Psoas muscle (tissue), 8 donors: ENCODE measurements around the gene EGLN2. TPM values are rescaled to one million over a fixed set of nuclear protein-coding genes. Genes with fewer than 3 reads are reported as not detected.

Source experiments
- ATAC-seq, 4 donors: fragments of 200-7000 bp; cut with Tn5 transposase; one replicate each; pipeline ENCODE4 v1.9.1; 2020; ENCODE audit warnings: moderate library complexity in 3 of 4, mild to moderate bottlenecking in 2 of 4
- DNase-seq, 2 donors: peaks; one replicate each; pipeline ENCODE4 v3.0.0-alpha.2; 2020
- H3K27ac ChIP-seq: fragments of 200-600 bp; one replicate; pipeline ENCODE4 v1.8.0; 2022
- H3K27me3 ChIP-seq, 3 donors: fragments of 200-600 bp in 1 of 3; one replicate each; pipeline versions ENCODE4 v1.6.1 to v1.8.0; 2013 to 2022; ENCODE audit warnings: low read length in 2 of 3, mild to moderate bottlenecking in 2 of 3, moderate library complexity in 1 of 3; ENCODE audit not compliant: insufficient read depth in 3 of 3
- H3K36me3 ChIP-seq, 2 donors: fragments of 200-600 bp in 1 of 2; one replicate each; pipeline versions ENCODE4 v1.6.1 to v1.8.0; 2013 to 2022; ENCODE audit warnings: low read depth in 1 of 2, mild to moderate bottlenecking in 1 of 2, moderate library complexity in 1 of 2; ENCODE audit not compliant: insufficient read depth in 1 of 2
- H3K4me1 ChIP-seq: fragments of 200-600 bp; one replicate; pipeline ENCODE4 v1.8.0; 2022
- H3K4me3 ChIP-seq: fragments of 200-600 bp; one replicate; pipeline ENCODE4 v1.8.0; 2022; ENCODE audit warnings: mild to moderate bottlenecking
- H3K9me3 ChIP-seq: fragments of 200-600 bp; one replicate; pipeline ENCODE4 v1.8.0; 2022
- CTCF ChIP-seq: fragments of 200-600 bp; IDR thresholded peaks from one replicate; pipeline ENCODE4 v1.8.0; 2022; ENCODE audit warnings: antibody characterized with exemption
- WGBS, 3 donors: extraction: QIAGEN DNeasy Blood & Tissue Kit; methylation state at CpG; one replicate each; pipeline versions ENCODE4 v1.1.6 to v1.1.7; 2013; 5-methylcytosine and 5-hydroxymethylcytosine counted together
- intact Hi-C, 2 donors: fragments of 100-400 bp; cut with DNase I; formaldehyde crosslinking; loops; one replicate each; pipeline versions ENCODE4 v1.11.0 to v1.14.2; 2022
- polyA plus RNA-seq, 3 donors: library from polyadenylated mRNA; stranded (reverse); fragments of 200-250 nt; gene quantifications; one replicate each; pipeline ENCODE4 v1.2.3, GENCODE V29; 2013
- total RNA-seq, 4 donors: library from RNA; stranded (reverse); fragmentation: NEBNext Ultra II Directional in 2 of 4; extraction: Animal tissue kit (Norgen Biotek cat#: 25700) in 2 of 4; gene quantifications; one replicate each; pipeline versions ENCODE4 v1.2.1 to v1.2.4, GENCODE V29; 2021 to 2023
- donor health status: healthy with polysubstance abuse.
- donor health status: DM: no; HTN: no; CAD: no; lungs with moderate emphysema.
- donor health status: Bipolar disorder and iron deficiency.
- donor health status: healthy.
- donor health status: DM: yes; HTN: yes; CAD: no.
- donor health status: DM: no; HTN: no; CAD: no.
- donor health status: DM: no; HTN: no; CAD: no.
- donor health status: DM: yes; HTN: yes; CAD: no.

The EGLN2 gene
- total and polyA plus RNA-seq, 7 donors = 34.9 to 67.6 (median 42.9) TPM

GRCh38 chr19:40756502-40757110 is 42.4 kb upstream of the EGLN2 start:
- 76 to 83% (median 79%) methylated on average over 11 of the region's 11 CpGs for WGBS, 3 donors
- intact Hi-C loops = no loop called here
- Histone ChIP-seq H3K4me3 (no peak overlapping the region), H3K4me1 (peaks cover 15% of the 10 kb centered on the region), H3K27me3 (no peaks in the 10 kb centered on the region), H3K27ac (no peak overlapping the region), H3K36me3 (peaks cover 0 to 70% of the 10 kb centered on the region in 2 donors), H3K9me3 (no peaks in the 10 kb centered on the region)
- DNase-seq (no peak), ATAC-seq (no peak)
- no peak for TF ChIP-seq CTCF

- peaks cover 3% of the 10 kb centered on the region for H3K4me1 ChIP-seq
- ATAC-seq (no peak), DNase-seq (no peak)
- TF ChIP-seq CTCF = no peak
- no peaks in the 10 kb centered on the region for H3K27me3 ChIP-seq
- 96 to 98% (median 98%) methylated on average over 3 of the region's 3 CpGs for WGBS, 3 donors
- intact Hi-C loops = no loop called here
- no peaks in the 10 kb centered on the region for H3K9me3 ChIP-seq
- no peak overlapping the region for H3K4me3 ChIP-seq
- H3K27ac ChIP-seq = no peak overlapping the region
- peaks cover 5 to 89% of the 10 kb centered on the region in 2 donors for H3K36me3 ChIP-seq
These were observed 40.5 kb upstream of the EGLN2 start for GRCh38 chr19:40758491-40758890.

GRCh38 chr19:40759352-40759751 is 39.6 kb upstream of the EGLN2 start:
- no peak overlapping the region for H3K4me3 ChIP-seq
- H3K9me3 ChIP-seq = no peaks in the 10 kb centered on the region
- TF ChIP-seq CTCF = no peak
- DNase-seq (no peak), ATAC-seq (no peak)
- no peaks in the 10 kb centered on the region for H3K27me3 ChIP-seq
- H3K4me1 ChIP-seq = no peaks in the 10 kb centered on the region
- intact Hi-C loops = no loop called here
- H3K27ac ChIP-seq = no peak overlapping the region
- 82 to 92% (median 87%) methylated on average over 10 to 13 of the region's 13 CpGs for WGBS, 3 donors
- peaks cover 5 to 93% of the 10 kb centered on the region in 2 donors for H3K36me3 ChIP-seq

DNA sequence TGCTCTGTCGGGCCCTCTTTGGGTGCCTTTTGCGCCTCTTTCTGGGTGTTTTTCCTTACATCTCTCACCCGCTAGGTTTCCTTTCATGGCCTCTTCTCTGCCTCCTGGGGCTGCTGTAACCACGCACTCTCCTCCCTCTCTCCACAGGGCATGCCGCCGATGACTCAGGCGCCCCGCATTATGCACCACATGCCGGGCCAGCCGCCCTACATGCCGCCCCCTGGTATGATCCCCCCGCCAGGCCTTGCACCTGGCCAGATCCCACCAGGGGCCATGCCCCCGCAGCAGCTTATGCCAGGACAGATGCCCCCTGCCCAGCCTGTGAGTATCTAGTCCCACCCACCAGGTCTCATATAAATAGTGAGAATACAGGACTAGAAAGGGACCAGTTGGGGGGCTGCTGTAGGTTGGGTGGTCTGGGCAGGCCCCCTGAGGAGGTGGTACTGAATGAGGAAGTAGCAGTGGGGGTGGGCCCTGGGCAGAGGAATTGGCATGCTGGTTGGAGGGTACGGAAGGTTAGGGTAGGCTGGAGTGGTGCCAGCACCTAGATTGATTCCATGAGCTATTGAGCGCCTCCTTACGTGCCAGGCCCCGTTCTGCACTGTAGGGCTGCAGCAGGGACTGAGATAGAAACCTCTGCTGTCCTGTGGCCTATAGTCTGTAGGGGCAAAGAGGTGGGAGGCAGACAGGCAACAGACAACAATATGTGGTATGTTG is 36.1 kb upstream of the EGLN2 start:
- intact Hi-C loops = no loop called here
- no peaks in the 10 kb centered on the region for H3K9me3 ChIP-seq
- 90 to 94% (median 91%) methylated on average over 17 of the region's 17 CpGs for WGBS, 3 donors
- H3K4me3 ChIP-seq = no peak overlapping the region
- H3K27me3 ChIP-seq = no peaks in the 10 kb centered on the region
- H3K27ac ChIP-seq = no peak overlapping the region
- no peaks in the 10 kb centered on the region for H3K4me1 ChIP-seq
- ATAC-seq = no peak
- peaks cover 17 to 87% of the 10 kb centered on the region in 2 donors for H3K36me3 ChIP-seq
- no peak for DNase-seq
- TF ChIP-seq CTCF = no peak
